Glutamatergic neuron (in vitro differentiated cells): ENCODE measurements around the gene GTF2IRD1. TPM values are rescaled to one million over a fixed set of nuclear protein-coding genes. Genes with fewer than 3 reads are reported as not detected.

Experiments used
- DNase-seq: peaks from one replicate; pipeline ENCODE4 v3.0.0; 2022
- H3K27ac Mint-ChIP-seq: one replicate; pipeline ENCODE4 v1.8.0; 2020; ENCODE audit warnings: mild to moderate bottlenecking, mixed read lengths, inconsistent platforms; ENCODE audit not compliant: unreplicated experiment
- H3K27me3 Mint-ChIP-seq: one replicate; pipeline ENCODE4 v1.8.0; 2020; ENCODE audit warnings: mild to moderate bottlenecking, moderate library complexity, mixed read lengths, inconsistent platforms; ENCODE audit not compliant: unreplicated experiment
- H3K36me3 Mint-ChIP-seq: one replicate; pipeline ENCODE4 v1.8.0; 2020; ENCODE audit warnings: mild to moderate bottlenecking, mixed read lengths, inconsistent platforms; ENCODE audit not compliant: unreplicated experiment
- H3K4me1 Mint-ChIP-seq: one replicate; pipeline ENCODE4 v1.8.0; 2020; ENCODE audit warnings: mild to moderate bottlenecking, low read depth, mixed read lengths, inconsistent platforms; ENCODE audit not compliant: unreplicated experiment
- H3K4me3 Mint-ChIP-seq: one replicate; pipeline ENCODE4 v1.8.0; 2020; ENCODE audit warnings: mild to moderate bottlenecking, mixed read lengths, inconsistent platforms; ENCODE audit not compliant: unreplicated experiment
- H3K9me3 Mint-ChIP-seq: one replicate; pipeline ENCODE4 v1.8.0; 2020; ENCODE audit warnings: mild to moderate bottlenecking, moderate library complexity, mixed read lengths, inconsistent platforms; ENCODE audit not compliant: unreplicated experiment
- CTCF ChIP-seq: fragments of 200-600 bp; sonication (generic); IDR thresholded peaks from one replicate; pipeline ENCODE4 v1.5.0; 2021; ENCODE audit not compliant: partially characterized antibody, unreplicated experiment
- total RNA-seq: library from RNA; stranded (reverse); fragmentation: NEBNext Ultra II Directional; extraction: Animal tissue kit (Norgen Biotek cat#: 25700); gene quantifications from one replicate; pipeline ENCODE4 v1.2.1, GENCODE V29; 2021; ENCODE audit not compliant: unreplicated experiment

The GTF2IRD1 gene
- total RNA-seq, 1 donor from 2014 or later = 59.4 TPM

DNA sequence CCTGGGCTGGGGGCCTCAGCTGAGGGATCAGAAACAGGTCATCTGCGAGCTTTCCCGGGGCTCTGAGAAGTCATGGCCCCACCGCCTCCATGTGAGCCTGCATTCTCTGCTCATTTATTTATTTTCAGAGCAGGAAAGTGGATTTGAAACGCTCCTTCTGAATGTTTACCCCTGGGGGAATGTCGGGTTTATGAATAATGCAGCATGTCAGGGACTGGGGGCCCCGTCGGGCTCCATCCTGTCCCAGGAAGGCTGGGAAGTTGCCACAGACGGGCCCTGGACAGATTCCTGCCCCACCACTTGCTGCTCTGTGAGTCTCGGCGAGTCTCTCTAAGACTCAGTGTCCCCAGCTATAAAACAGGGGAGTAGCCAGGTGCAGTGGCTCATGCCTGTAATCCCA lies 11.9 kb upstream of the GTF2IRD1 start:
- peaks cover 5% of the 10 kb centered on the region for H3K36me3 Mint-ChIP-seq
- no peak overlapping the region for H3K27ac Mint-ChIP-seq
- H3K9me3 Mint-ChIP-seq = peaks cover 3% of the 10 kb centered on the region
- peaks cover 3% of the 10 kb centered on the region for H3K27me3 Mint-ChIP-seq
- no peak for DNase-seq
- TF ChIP-seq CTCF = no peak
- H3K4me1 Mint-ChIP-seq = peaks cover 5% of the 10 kb centered on the region
- H3K4me3 Mint-ChIP-seq = no peak overlapping the region

DNA sequence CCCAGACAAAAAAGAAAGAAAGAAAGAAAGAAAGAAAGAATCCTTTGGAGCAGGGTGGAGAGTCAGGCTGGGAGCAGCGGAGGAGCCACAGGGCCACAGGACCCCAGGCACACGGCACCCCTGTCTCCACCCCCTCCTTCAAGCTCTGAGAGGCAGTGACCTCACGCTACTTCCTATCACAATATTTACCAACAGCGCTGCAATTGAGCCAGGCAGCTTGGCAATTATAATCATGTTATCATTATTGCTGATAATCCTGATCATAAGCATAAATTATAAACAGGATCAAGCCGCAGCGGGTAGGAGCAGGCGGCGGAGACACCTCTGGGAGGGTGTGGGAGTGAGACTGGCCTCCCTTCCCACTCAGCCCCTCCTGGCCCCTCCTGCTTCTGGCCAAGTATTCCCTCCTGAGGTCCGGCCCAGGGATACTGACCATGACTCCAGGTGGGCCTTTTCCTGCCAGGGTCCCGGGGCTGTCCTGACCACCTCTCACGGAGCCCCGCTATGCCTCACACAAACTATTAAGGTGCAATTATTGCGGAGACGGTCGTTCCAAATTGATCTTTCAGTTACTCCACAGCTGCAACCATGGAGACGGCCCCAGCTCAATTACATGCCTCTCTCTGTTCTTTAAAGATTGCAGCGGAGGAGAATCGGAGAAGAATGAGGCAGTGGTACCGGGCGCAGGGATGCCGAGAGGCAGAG lies 10.0 kb upstream of the GTF2IRD1 start:
- Mint-ChIP-seq H3K4me1 (peaks cover 5% of the 10 kb centered on the region), H3K9me3 (peaks cover 3% of the 10 kb centered on the region), H3K4me3 (no peak overlapping the region), H3K27me3 (peaks cover 3% of the 10 kb centered on the region), H3K27ac (peak overlapping the region; percentile 72), H3K36me3 (no peaks in the 10 kb centered on the region)
- no peak for TF ChIP-seq CTCF
- peak; percentile 31 for DNase-seq

GRCh38 chr7:74449144-74449543 lies 4.6 kb upstream of the GTF2IRD1 start:
- no peak for DNase-seq
- Mint-ChIP-seq H3K4me1 (peaks cover 2% of the 10 kb centered on the region), H3K9me3 (peaks cover 10% of the 10 kb centered on the region), H3K36me3 (no peaks in the 10 kb centered on the region), H3K27ac (no peak overlapping the region), H3K4me3 (no peak overlapping the region), H3K27me3 (peaks cover 3% of the 10 kb centered on the region)
- TF ChIP-seq CTCF = no peak

DNA sequence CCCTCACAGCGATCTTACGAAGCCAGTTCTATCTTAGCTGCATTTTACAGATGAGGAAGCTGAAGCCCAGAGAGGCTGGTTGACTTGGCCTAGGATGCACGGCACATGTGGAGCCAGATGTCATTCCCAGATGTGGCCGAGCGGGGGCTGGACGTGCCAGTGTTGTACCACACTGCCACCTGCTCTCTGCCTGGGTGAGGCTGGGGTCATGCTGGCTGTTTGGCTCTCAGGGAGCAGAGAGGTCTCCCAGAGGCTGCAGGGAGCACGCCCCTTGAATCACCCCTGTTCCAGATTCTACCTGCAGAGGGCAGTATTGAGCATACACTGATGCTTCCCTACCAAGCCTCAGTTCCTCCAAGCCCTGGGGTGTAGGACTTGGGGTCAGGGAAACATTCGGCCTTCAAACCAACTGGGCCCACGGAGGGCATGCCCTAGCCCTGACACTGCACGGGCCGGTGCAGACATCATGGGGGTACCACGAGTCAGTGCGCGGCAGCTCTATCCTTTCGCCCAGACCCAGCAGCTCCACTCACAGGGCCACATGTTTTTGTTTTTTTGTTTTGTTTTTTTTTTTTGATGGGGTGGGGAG lies 3.8 kb upstream of the GTF2IRD1 start:
- Mint-ChIP-seq H3K36me3 (no peaks in the 10 kb centered on the region), H3K27ac (no peak overlapping the region), H3K27me3 (peaks cover 3% of the 10 kb centered on the region), H3K4me3 (no peak overlapping the region), H3K9me3 (peaks cover 8% of the 10 kb centered on the region), H3K4me1 (no peaks in the 10 kb centered on the region)
- DNase-seq = peak; percentile 67
- TF ChIP-seq CTCF = peak; percentile 81

DNA sequence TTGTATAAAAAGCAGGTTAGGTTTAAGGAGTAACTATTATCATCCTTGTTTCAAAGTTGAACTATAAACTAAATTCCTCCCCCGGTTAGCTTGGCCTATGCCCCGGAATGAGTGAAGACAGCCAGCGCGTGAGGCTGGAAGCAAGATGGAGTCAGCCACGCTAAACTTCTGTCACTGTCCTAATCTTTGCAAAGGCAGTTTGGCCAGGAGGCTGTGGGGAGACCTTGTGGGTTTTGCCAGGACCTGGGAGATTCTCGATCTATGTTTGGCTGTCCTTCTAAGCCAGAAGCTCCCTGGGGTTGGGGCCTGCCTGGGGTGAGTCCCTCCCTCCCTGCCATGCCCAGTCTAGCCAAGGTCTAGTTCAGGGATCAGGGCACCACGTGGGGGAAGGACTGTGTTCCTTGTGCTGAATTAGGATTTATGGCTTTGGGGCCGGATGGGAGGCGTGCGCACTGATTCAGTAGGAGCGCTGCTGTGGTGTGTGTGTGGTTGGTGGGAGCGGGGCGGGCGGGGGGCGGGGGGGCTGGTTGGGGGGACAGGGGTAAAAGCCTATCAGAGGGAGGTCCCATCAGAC lies 871 bp upstream of the GTF2IRD1 start:
- Mint-ChIP-seq H3K36me3 (no peaks in the 10 kb centered on the region), H3K4me1 (peaks cover 2% of the 10 kb centered on the region), H3K27ac (peak overlapping the region; percentile 73), H3K4me3 (peak overlapping the region; percentile 60), H3K27me3 (peaks cover 6% of the 10 kb centered on the region), H3K9me3 (peaks cover 8% of the 10 kb centered on the region)
- TF ChIP-seq CTCF = no peak
- DNase-seq = no peak
